IMR-90 (cell line): ENCODE results near the gene EXD2. TPM values are rescaled to one million over a fixed set of nuclear protein-coding genes. Genes with fewer than 3 reads are reported as not detected.

ENCODE experiments used
- ATAC-seq: fragments of 200-7000 bp; cut with Tn5 transposase; 2 replicates; pipeline ENCODE4 v1.9.1; 2020; ENCODE audit warnings: low read depth, mild to moderate bottlenecking, moderate library complexity
- BruUV-seq: library from RNA; stranded (reverse); fragments of 400-500 nt; replicated peaks from 2 replicates; lab custom pipeline; 2021; lab: Mats Ljungman, UMichigan
- CTCF ChIA-PET: fragments of 300-600 bp; formaldehyde crosslinking; extraction: SDS; loops from one replicate; lab custom pipeline; 2021; ENCODE audit warnings: antibody characterized with exemption; lab: Yijun Ruan, JAX
- POLR2A ChIA-PET: fragments of 300-600 bp; sonication (Branson Sonifier 250); formaldehyde crosslinking; loops from one replicate; lab custom pipeline; 2022; ENCODE audit warnings: antibody characterized with exemption; ENCODE audit not compliant: unreplicated experiment; lab: Charles Lee
- DNase-seq: peaks from one replicate; pipeline ENCODE4 v3.0.0; 2013
- H2AFZ ChIP-seq: replicated peaks from 2 replicates; pipeline ENCODE3; 2013; ENCODE audit warnings: low read length, mild to moderate bottlenecking; ENCODE audit not compliant: poor library complexity
- H2AK5ac ChIP-seq: 2 replicates; pipeline ENCODE4 v1.6.1; 2013; ENCODE audit warnings: low read depth, low read length, inconsistent platforms
- H2AK9ac ChIP-seq: replicated peaks from 2 replicates; pipeline ENCODE3; 2013; ENCODE audit warnings: mild to moderate bottlenecking, low read depth, low read length, moderate library complexity; ENCODE audit not compliant: poor library complexity
- H2BK120ac ChIP-seq: 2 replicates; pipeline ENCODE4 v1.6.1; 2013; ENCODE audit warnings: low read depth, low read length, inconsistent platforms
- H2BK15ac ChIP-seq: 3 replicates; pipeline ENCODE4 v1.6.1; 2013; ENCODE audit warnings: low read depth, low read length, inconsistent platforms
- H2BK20ac ChIP-seq: 2 replicates; pipeline ENCODE4 v1.6.1; 2013; ENCODE audit warnings: low read depth, mild to moderate bottlenecking, inconsistent platforms, low read length, moderate library complexity
- H2BK5ac ChIP-seq: 2 replicates; pipeline ENCODE4 v1.6.1; 2013; ENCODE audit warnings: mild to moderate bottlenecking, low read depth, low read length, inconsistent platforms; ENCODE audit not compliant: poor library complexity, severe bottlenecking
- H3K14ac ChIP-seq: replicated peaks from 2 replicates; pipeline ENCODE4 v1.6.1; 2013; ENCODE audit warnings: low read depth, low read length, inconsistent platforms
- H3K18ac ChIP-seq: 2 replicates; pipeline ENCODE4 v1.6.1; 2013; ENCODE audit warnings: low read depth, low read length, control low read depth
- H3K23ac ChIP-seq: 2 replicates; pipeline ENCODE4 v1.6.1; 2013; ENCODE audit warnings: low read depth, low read length, inconsistent platforms
- H3K27ac ChIP-seq: 2 replicates; pipeline ENCODE4 v1.5.1; 2013; ENCODE audit warnings: mild to moderate bottlenecking, control low read depth, low read length; ENCODE audit not compliant: insufficient read depth
- H3K27me3 ChIP-seq: 2 replicates; pipeline ENCODE4 v1.6.1; 2013; ENCODE audit warnings: low read length; ENCODE audit not compliant: control insufficient read depth, insufficient read depth
- H3K36me3 ChIP-seq: 2 replicates; pipeline ENCODE4 v1.6.1; 2013; ENCODE audit warnings: low read length, mixed read lengths; ENCODE audit not compliant: control insufficient read depth, insufficient read depth
- H3K4ac ChIP-seq: 2 replicates; pipeline ENCODE4 v1.6.1; 2013; ENCODE audit warnings: low read depth, low read length, inconsistent platforms
- H3K4me1 ChIP-seq: 2 replicates; pipeline ENCODE4 v1.6.1; 2013; ENCODE audit warnings: low read length, mixed read lengths; ENCODE audit not compliant: control insufficient read depth, insufficient read depth
- H3K4me2 ChIP-seq: 2 replicates; pipeline ENCODE4 v1.6.1; 2013; ENCODE audit warnings: low read depth, mild to moderate bottlenecking, control low read depth, low read length, moderate library complexity
- H3K4me3 ChIP-seq: 2 replicates; pipeline ENCODE4 v1.5.1; 2013; ENCODE audit warnings: low read depth, mild to moderate bottlenecking, control low read depth, low read length, moderate library complexity; ENCODE audit not compliant: insufficient read depth
- H3K56ac ChIP-seq: 2 replicates; pipeline ENCODE4 v1.6.1; 2013; ENCODE audit warnings: low read length, inconsistent platforms; ENCODE audit not compliant: insufficient read depth; ENCODE audit errors: extremely low read depth
- H3K79me1 ChIP-seq, 2 experiments: 2 replicates each; pipeline ENCODE4 v1.6.1; 2013; ENCODE audit warnings: low read length in 2 of 2, inconsistent platforms in 1 of 2, low read depth in 1 of 2
- H3K9ac ChIP-seq: 2 replicates; pipeline ENCODE4 v1.6.1; 2013; ENCODE audit warnings: low read depth, low read length, control low read depth
- H3K9me1 ChIP-seq: 2 replicates; pipeline ENCODE4 v1.6.1; 2013; ENCODE audit warnings: low read length, inconsistent platforms; ENCODE audit not compliant: insufficient read depth
- H3K9me3 ChIP-seq: 2 replicates; pipeline ENCODE4 v1.6.1; 2013; ENCODE audit warnings: low read length; ENCODE audit not compliant: control insufficient read depth, insufficient read depth
- H4K20me1 ChIP-seq: 2 replicates; pipeline ENCODE4 v1.6.1; 2013; ENCODE audit warnings: low read length, inconsistent platforms; ENCODE audit not compliant: insufficient read depth
- H4K5ac ChIP-seq: 2 replicates; pipeline ENCODE4 v1.6.1; 2013; ENCODE audit warnings: mild to moderate bottlenecking, low read depth, low read length, control low read depth
- H4K8ac ChIP-seq, 2 experiments: 2 replicates each; pipeline ENCODE4 v1.6.1; 2013; ENCODE audit warnings: low read depth in 2 of 2, low read length in 2 of 2, control low read depth in 1 of 2, inconsistent platforms in 1 of 2
- H4K91ac ChIP-seq: 2 replicates; pipeline ENCODE4 v1.6.1; 2013; ENCODE audit warnings: low read depth, low read length, inconsistent platforms; ENCODE audit not compliant: insufficient read depth
- BHLHE40 ChIP-seq: fragments of 150-350 bp; IDR thresholded peaks from 2 replicates; pipeline ENCODE4 v1.6.1; 2016; ENCODE audit warnings: mild to moderate bottlenecking, low read depth, low read length
- CHD1 ChIP-seq: IDR thresholded peaks from 2 replicates; pipeline ENCODE4 v1.6.1; 2012; ENCODE audit warnings: low read depth, low read length, improper control_type of control experiment
- CTCF ChIP-seq: conservative IDR thresholded peaks from 2 replicates; pipeline ENCODE4 v1.5.1; 2012; ENCODE audit warnings: mild to moderate bottlenecking, low read depth, low read length, improper control_type of control experiment
- FOS ChIP-seq: fragments of 150-350 bp; IDR thresholded peaks from 2 replicates; pipeline ENCODE4 v1.6.1; 2016; ENCODE audit warnings: low read depth, low read length
- MAZ ChIP-seq: IDR thresholded peaks from 2 replicates; pipeline ENCODE4 v1.6.1; 2012; ENCODE audit warnings: low read depth, mild to moderate bottlenecking, low read length, improper control_type of control experiment, moderate library complexity, borderline replicate concordance
- MXI1 ChIP-seq: IDR thresholded peaks from 2 replicates; pipeline ENCODE4 v1.6.1; 2012; ENCODE audit warnings: low read depth, mild to moderate bottlenecking, low read length, moderate library complexity, borderline replicate concordance
- NFE2L2 ChIP-seq: fragments of 150-350 bp; IDR thresholded peaks from 2 replicates; pipeline ENCODE4 v1.6.1; 2016; ENCODE audit warnings: low read depth, mild to moderate bottlenecking, low read length
- POLR2A ChIP-seq: IDR thresholded peaks from 2 replicates; pipeline ENCODE4 v1.6.1; 2012; ENCODE audit warnings: mild to moderate bottlenecking, low read depth, low read length
- RAD21 ChIP-seq: IDR thresholded peaks from 2 replicates; pipeline ENCODE4 v1.6.1; 2012; ENCODE audit warnings: low read length, improper control_type of control experiment
- SMC3 ChIP-seq: fragments of 150-350 bp; IDR thresholded peaks from 2 replicates; pipeline ENCODE4 v1.6.1; 2016; ENCODE audit warnings: low read depth, mild to moderate bottlenecking, antibody characterized with exemption, low read length, moderate library complexity
- USF2 ChIP-seq: fragments of 150-350 bp; IDR thresholded peaks from 2 replicates; pipeline ENCODE4 v1.6.1; 2017; ENCODE audit warnings: mild to moderate bottlenecking, antibody characterized with exemption, low read length, low read depth
- WGBS, 2 experiments: methylation state at CpG; one replicate each; pipeline versions ENCODE4 v1.1.5 to v1.1.7; 2013; ENCODE audit warnings: missing lambda C conversion rate in 2 of 2; ENCODE audit not compliant: insufficient read length in 1 of 2; ENCODE audit errors: extremely low coverage in 2 of 2; 5-methylcytosine and 5-hydroxymethylcytosine counted together
- dilution Hi-C: fragments of 300-500 bp; cut with HindIII; formaldehyde crosslinking; loops from one replicate; pipeline ENCODE4 v1.14.3; 2018; ENCODE audit warnings: low sequenced_read_pairs; ENCODE audit not compliant: unreplicated experiment
- in situ Hi-C: fragments of 300-500 bp; cut with MboI; formaldehyde crosslinking; loops from 3 replicates; pipeline ENCODE4 v1.14.3; 2019; ENCODE audit warnings: low sequenced_read_pairs, inconsistent platforms, mixed read lengths
- intact Hi-C: fragments of 100-400 bp; cut with micrococcal nuclease; formaldehyde crosslinking; loops from 2 replicates; pipeline ENCODE4 v1.10.0; 2022
- polyA plus RNA-seq, 3 experiments: library from polyadenylated mRNA; depleted of rRNA; stranded (reverse); fragments of >200 nt; gene quantifications; 2 replicates each; pipeline ENCODE4 v1.2.3, GENCODE V29; 2012; ENCODE audit warnings: low replicate concordance in 1 of 3
- total RNA-seq: library from RNA; depleted of rRNA; stranded (reverse); fragments of >200 nt; gene quantifications from 2 replicates; pipeline ENCODE4 v1.2.3, GENCODE V29; 2012

EXD2 gene
- total and polyA plus RNA-seq, 2 of the 4 experiments (the other 2 are of a cell fraction), result 11.0 to 13.3 TPM

GRCh38 chr14:69263771-69264170, 72.5 kb downstream of the EXD2 start:
- intact Hi-C loops, result loop anchor here (1.0 to 5.0 kb wide), 2 partner anchors 16 to 84 kb away; no protein-coding TSS in a partner anchor
- ChIA-PET POLR2A (no interaction called here), CTCF (no interaction called here)
- Histone ChIP-seq H2BK120ac (no peak overlapping the region), H3K14ac (no peak overlapping the region), H2AFZ (no peak overlapping the region), H2AK9ac (peak overlapping the region; percentile 48), H4K91ac (no peak overlapping the region), H3K27ac (no peak overlapping the region), H3K4me3 (no peak overlapping the region), H3K79me1 (no peaks in the 10 kb centered on the region), H3K9me1 (peaks cover 26% of the 10 kb centered on the region), H3K56ac (no peak overlapping the region), H4K8ac (no peak overlapping the region), H3K23ac (no peak overlapping the region), H3K4me2 (no peak overlapping the region), H3K9ac (no peak overlapping the region), H2BK15ac (no peak overlapping the region), H2AK5ac (no peak overlapping the region), H2BK5ac (no peak overlapping the region), H3K4ac (0 out of 2 replicates have a peak overlapping the region, but pooled peaks have one; percentile 9), H3K18ac (no peak overlapping the region), H3K4me1 (peaks cover 12% of the 10 kb centered on the region), H2BK20ac (no peak overlapping the region), H3K27me3 (peaks cover 32% of the 10 kb centered on the region), H3K36me3 (no peaks in the 10 kb centered on the region), H4K20me1 (peaks cover 8% of the 10 kb centered on the region), H4K5ac (no peak overlapping the region), H3K9me3 (no peaks in the 10 kb centered on the region)
- no TSS peak for BruUV-seq
- dilution Hi-C loops, result no loop called here
- no peak for ATAC-seq
- 100% methylated on average over 4 of the region's 8 CpGs; no CpG with 5 or more reads in 1 of the 2 experiments for WGBS, 2 experiments
- TF ChIP-seq MAZ, result no peak
- TF ChIP-seq RAD21, result no peak
- TF ChIP-seq POLR2A, result no peak
- TF ChIP-seq NFE2L2, result no peak
- TF ChIP-seq USF2, result no peak
- TF ChIP-seq CTCF, result no peak
- no peak for TF ChIP-seq SMC3
- no peak for TF ChIP-seq FOS
- TF ChIP-seq CHD1, result no peak
- TF ChIP-seq MXI1, result no peak
- no peak for TF ChIP-seq BHLHE40
- DNase-seq, result no peak
- in situ Hi-C loops, result loop anchor here (25.0 kb wide), 1 partner anchor 474 kb away; no protein-coding TSS in a partner anchor
